ENCODE data around the gene SORBS2.
"Not testable (repeated sequence)": the region's sequence is repeated elsewhere in the genome, so short reads cannot be mapped to it uniquely, and the experiment has no call there.

Gene SORBS2

GRCh38 chr4:185713731-185714130, 98.3 kb downstream of the SORBS2 start:
- DNase-seq (ENCODE audit: low spot score): no peak

GRCh38 chr4:185713272-185713671, 98.7 kb downstream of the SORBS2 start:
- no peak for DNase-seq (ENCODE audit: low spot score)

GRCh38 chr4:185712350-185713024, 99.5 kb downstream of the SORBS2 start:
- DNase-seq (ENCODE audit: low spot score): no peak

- no peak for DNase-seq (ENCODE audit: low spot score)
These were observed 100.3 kb downstream of the SORBS2 start for GRCh38 chr4:185711726-185712125.

- no peak for DNase-seq (ENCODE audit: low spot score)
These were observed 101.5 kb downstream of the SORBS2 start for GRCh38 chr4:185710487-185710995.

GRCh38 chr4:185709802-185710486, 102.0 kb downstream of the SORBS2 start:
- peak; percentile 15 for DNase-seq (ENCODE audit: low spot score)

- peak; percentile 12 for DNase-seq (ENCODE audit: low spot score)
These were observed 103.6 kb downstream of the SORBS2 start for GRCh38 chr4:185708348-185708747.

GRCh38 chr4:185707622-185708021, 104.4 kb downstream of the SORBS2 start:
- not testable (repeated sequence) for DNase-seq (ENCODE audit: low spot score)

- no peak for DNase-seq (ENCODE audit: low spot score)
These were observed 109.8 kb downstream of the SORBS2 start for GRCh38 chr4:185702147-185702663.

- no peak for DNase-seq (ENCODE audit: low spot score)
These were observed 111.4 kb downstream of the SORBS2 start for GRCh38 chr4:185700630-185701029.

GRCh38 chr4:185700048-185700447, 111.9 kb downstream of the SORBS2 start:
- peak; percentile 14 for DNase-seq (ENCODE audit: low spot score)

GRCh38 chr4:185697488-185697887, 114.5 kb downstream of the SORBS2 start:
- no peak for DNase-seq (ENCODE audit: low spot score)

- no peak for DNase-seq (ENCODE audit: low spot score)
These were observed 116.3 kb downstream of the SORBS2 start for GRCh38 chr4:185695743-185696142.

GRCh38 chr4:185693548-185694215, 118.3 kb downstream of the SORBS2 start:
- no peak for DNase-seq (ENCODE audit: low spot score)

- no peak for DNase-seq (ENCODE audit: low spot score)
These were observed 122.6 kb downstream of the SORBS2 start for GRCh38 chr4:185689407-185689806.

GRCh38 chr4:185685804-185686203, 126.2 kb downstream of the SORBS2 start:
- DNase-seq (ENCODE audit: low spot score): peak; percentile 22

GRCh38 chr4:185683896-185684295, 128.1 kb downstream of the SORBS2 start:
- DNase-seq (ENCODE audit: low spot score): no peak

- DNase-seq (ENCODE audit: low spot score): no peak
These were observed 128.8 kb downstream of the SORBS2 start for GRCh38 chr4:185683222-185683621.

- peak; percentile 79 for DNase-seq (ENCODE audit: low spot score)
These were observed 129.8 kb downstream of the SORBS2 start for GRCh38 chr4:185682236-185682635.

- no peak for DNase-seq (ENCODE audit: low spot score)
These were observed 130.4 kb downstream of the SORBS2 start for GRCh38 chr4:185681604-185682003.

- no peak for DNase-seq (ENCODE audit: low spot score)
These were observed 131.4 kb downstream of the SORBS2 start for GRCh38 chr4:185680617-185681016.

GRCh38 chr4:185679523-185679922, 132.5 kb downstream of the SORBS2 start:
- no peak for DNase-seq (ENCODE audit: low spot score)

Data from AG08395 (cell line).